Mesenchymal stem cell (in vitro differentiated cells and primary cell): ENCODE measurements around the gene PRDX5.

ENCODE experiments used
- DNase-seq: peaks from one replicate; pipeline ENCODE4 v3.0.0-alpha.2; 2013
- H2AFZ ChIP-seq: one replicate; pipeline ENCODE4 v1.6.1; 2013; ENCODE audit warnings: low read depth, mild to moderate bottlenecking, control low read depth, inconsistent platforms, low read length, moderate library complexity
- H2AK5ac ChIP-seq: 2 replicates; pipeline ENCODE4 v1.6.1; 2013; ENCODE audit warnings: low read length, moderate library complexity, mild to moderate bottlenecking, inconsistent platforms; ENCODE audit not compliant: severe bottlenecking
- H2BK120ac ChIP-seq: one replicate; pipeline ENCODE4 v1.6.1; 2013; ENCODE audit warnings: low read depth, mild to moderate bottlenecking, inconsistent platforms, low read length, moderate library complexity
- H2BK12ac ChIP-seq, 2 experiments: one replicate each; pipeline ENCODE4 v1.6.1; 2013; ENCODE audit warnings: inconsistent platforms in 2 of 2, low read length in 2 of 2, mild to moderate bottlenecking in 2 of 2, moderate library complexity in 2 of 2, control low read depth in 1 of 2
- H2BK15ac ChIP-seq: one replicate; pipeline ENCODE4 v1.6.1; 2013; ENCODE audit warnings: mild to moderate bottlenecking, low read depth, inconsistent platforms; ENCODE audit not compliant: poor library complexity, severe bottlenecking
- H2BK5ac ChIP-seq: 2 replicates; pipeline ENCODE4 v1.6.1; 2013; ENCODE audit warnings: low read depth, mild to moderate bottlenecking, low read length, control low read depth, inconsistent platforms; ENCODE audit not compliant: poor library complexity, severe bottlenecking
- H3K14ac ChIP-seq, 2 experiments: one replicate each; pipeline ENCODE4 v1.6.1; 2013; ENCODE audit warnings: inconsistent platforms in 2 of 2, low read length in 2 of 2, control low read depth in 1 of 2, mild to moderate bottlenecking in 1 of 2, moderate library complexity in 1 of 2
- H3K18ac ChIP-seq, 2 experiments: one replicate each; pipeline ENCODE4 v1.6.1; 2013; ENCODE audit warnings: inconsistent platforms in 2 of 2, low read length in 2 of 2, control low read depth in 1 of 2, low read depth in 1 of 2, mild to moderate bottlenecking in 1 of 2
- H3K23ac ChIP-seq, 2 experiments: one replicate each; pipeline ENCODE4 v1.6.1; 2013; ENCODE audit warnings: inconsistent platforms in 2 of 2, low read length in 2 of 2, mild to moderate bottlenecking in 2 of 2, moderate library complexity in 2 of 2, control low read depth in 1 of 2
- H3K27ac ChIP-seq: 2 replicates; pipeline ENCODE4 v1.5.1; 2013; ENCODE audit warnings: mild to moderate bottlenecking, moderate library complexity, low read length, control low read depth, inconsistent platforms; ENCODE audit not compliant: poor library complexity, severe bottlenecking
- H3K27me3 ChIP-seq, 2 experiments: 2 replicates each; pipeline versions ENCODE4 v1.6.1 to v1.7.0; 2013; ENCODE audit warnings: low read length in 2 of 2, mild to moderate bottlenecking in 2 of 2, moderate library complexity in 2 of 2, control low read depth in 1 of 2, inconsistent platforms in 1 of 2; ENCODE audit not compliant: control insufficient read depth in 1 of 2, insufficient read depth in 1 of 2
- H3K36me3 ChIP-seq, 2 experiments: 2 replicates each; pipeline versions ENCODE4 v1.6.1 to v1.7.0; 2013; ENCODE audit warnings: low read length in 2 of 2, control low read depth in 1 of 2, inconsistent platforms in 1 of 2, low read depth in 1 of 2, mild to moderate bottlenecking in 1 of 2; ENCODE audit not compliant: insufficient read depth in 2 of 2, control insufficient read depth in 1 of 2
- H3K4ac ChIP-seq, 2 experiments: one replicate each; pipeline ENCODE4 v1.6.1; 2013; ENCODE audit warnings: inconsistent platforms in 2 of 2, low read length in 2 of 2, mild to moderate bottlenecking in 2 of 2, moderate library complexity in 2 of 2, control low read depth in 1 of 2, low read depth in 1 of 2
- H3K4me1 ChIP-seq: 2 replicates; pipeline ENCODE4 v1.6.1; 2013; ENCODE audit warnings: low read depth, low read length, control low read depth; ENCODE audit not compliant: control insufficient read depth, insufficient read depth
- H3K4me2 ChIP-seq: 2 replicates; pipeline ENCODE4 v1.6.1; 2013; ENCODE audit warnings: low read length, mild to moderate bottlenecking, inconsistent platforms; ENCODE audit not compliant: poor library complexity, severe bottlenecking
- H3K4me3 ChIP-seq, 2 experiments: 2 replicates each; pipeline versions ENCODE4 v1.5.1 to v1.7.0; 2013; ENCODE audit warnings: low read length in 2 of 2, mild to moderate bottlenecking in 2 of 2, control low read depth in 1 of 2, low read depth in 1 of 2; ENCODE audit not compliant: insufficient read depth in 1 of 2
- H3K79me1 ChIP-seq: replicated peaks from 2 replicates; pipeline ENCODE4 v1.6.1; 2013; ENCODE audit warnings: mild to moderate bottlenecking, control low read depth, low read length, inconsistent platforms; ENCODE audit not compliant: poor library complexity, severe bottlenecking
- H3K9ac ChIP-seq: 2 replicates; pipeline ENCODE4 v1.7.0; 2013; ENCODE audit warnings: mild to moderate bottlenecking, low read length, moderate library complexity
- H3K9me3 ChIP-seq: 2 replicates; pipeline ENCODE4 v1.7.0; 2013; ENCODE audit warnings: mild to moderate bottlenecking, low read length; ENCODE audit not compliant: control insufficient read depth
- H4K8ac ChIP-seq: one replicate; pipeline ENCODE4 v1.6.1; 2013; ENCODE audit warnings: inconsistent platforms, mild to moderate bottlenecking, low read length, moderate library complexity
- H4K91ac ChIP-seq: one replicate; pipeline ENCODE4 v1.6.1; 2013; ENCODE audit warnings: mild to moderate bottlenecking, low read length, inconsistent platforms
- WGBS: methylation state at CpG from one replicate; pipeline ENCODE4 v1.1.7; 2013; ENCODE audit warnings: mixed read lengths; 5-methylcytosine and 5-hydroxymethylcytosine counted together

Gene PRDX5

DNA sequence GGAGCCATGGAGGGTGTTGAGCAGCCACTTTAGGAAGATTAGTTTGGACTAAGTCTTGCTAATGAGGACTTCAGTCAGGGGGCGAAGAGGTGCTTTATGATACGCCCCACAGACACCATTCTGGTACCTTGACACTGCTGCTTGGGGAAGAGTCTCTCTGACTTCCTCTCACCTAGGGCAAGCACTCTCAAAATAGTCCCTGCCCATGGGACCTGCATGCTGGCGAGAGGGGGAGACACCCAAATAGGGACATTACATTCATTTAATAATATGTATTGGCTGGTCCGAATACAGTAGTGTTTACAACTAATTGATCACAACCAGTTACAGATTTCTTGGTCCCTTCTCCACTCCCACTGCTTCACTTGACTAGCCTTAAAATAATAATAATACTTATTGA lies 22.2 kb upstream of the PRDX5 start:
- Histone ChIP-seq H4K91ac (no peak overlapping the region), H3K23ac (no peak overlapping the region), H3K27ac (no peak overlapping the region), H3K79me1 (peaks cover 1% of the 10 kb centered on the region), H3K4me3 (no peak overlapping the region), H3K18ac (no peak overlapping the region), H2BK15ac (no peak overlapping the region), H3K9ac (no peak overlapping the region), H3K4ac (no peak overlapping the region), H3K14ac (no peak overlapping the region), H3K36me3 (peaks cover 0 to 2% of the 10 kb centered on the region in 2 experiments), H4K8ac (no peak overlapping the region), H3K9me3 (no peaks in the 10 kb centered on the region), H2AFZ (no peak overlapping the region), H3K27me3 (peaks cover 85 to 91% of the 10 kb centered on the region in 2 experiments), H3K4me1 (peaks cover 33% of the 10 kb centered on the region), H2BK12ac (no peak overlapping the region), H2BK5ac (no peak overlapping the region), H2BK120ac (no peak overlapping the region), H3K4me2 (no peak overlapping the region), H2AK5ac (no peak overlapping the region)
- 61% methylated on average over 2 of the region's 4 CpGs for WGBS
- no peak for DNase-seq

GRCh38 chr11:64296236-64296635 lies 21.7 kb upstream of the PRDX5 start:
- Histone ChIP-seq H2AK5ac (no peak overlapping the region), H2AFZ (no peak overlapping the region), H2BK12ac (no peak overlapping the region), H3K9me3 (no peaks in the 10 kb centered on the region), H2BK15ac (no peak overlapping the region), H3K9ac (no peak overlapping the region), H3K79me1 (peaks cover 1% of the 10 kb centered on the region), H3K4me2 (no peak overlapping the region), H3K27me3 (peaks cover 82 to 87% of the 10 kb centered on the region in 2 experiments), H3K18ac (no peak overlapping the region), H3K23ac (no peak overlapping the region), H3K4me3 (no peak overlapping the region), H4K91ac (no peak overlapping the region), H3K27ac (no peak overlapping the region), H2BK5ac (no peak overlapping the region), H3K14ac (no peak overlapping the region), H2BK120ac (no peak overlapping the region), H4K8ac (no peak overlapping the region), H3K4me1 (peaks cover 32% of the 10 kb centered on the region), H3K4ac (no peak overlapping the region), H3K36me3 (peaks cover 0 to 1% of the 10 kb centered on the region in 2 experiments)
- no peak for DNase-seq
- WGBS = 22% methylated on average over 1 of the region's 1 CpG

- Histone ChIP-seq H3K23ac (no peak overlapping the region), H4K8ac (no peak overlapping the region), H3K27ac (no peak overlapping the region), H3K9me3 (no peaks in the 10 kb centered on the region), H2BK12ac (no peak overlapping the region), H2BK5ac (no peak overlapping the region), H3K18ac (no peak overlapping the region), H3K4me2 (no peak overlapping the region), H2BK120ac (no peak overlapping the region), H3K4me1 (peaks cover 24% of the 10 kb centered on the region), H2AK5ac (no peak overlapping the region), H2AFZ (no peak overlapping the region), H4K91ac (no peak overlapping the region), H3K79me1 (no peaks in the 10 kb centered on the region), H3K4me3 (no peak overlapping the region), H3K9ac (no peak overlapping the region), H3K4ac (no peak overlapping the region), H3K27me3 (peaks cover 80 to 81% of the 10 kb centered on the region in 2 experiments), H2BK15ac (no peak overlapping the region), H3K36me3 (no peaks in the 10 kb centered on the region), H3K14ac (no peak overlapping the region)
- no peak for DNase-seq
- WGBS = 18% methylated on average over 28 of the region's 34 CpGs
These were observed 20.9 kb upstream of the PRDX5 start for GRCh38 chr11:64296830-64297698.

- Histone ChIP-seq H3K4ac (no peak overlapping the region), H3K4me1 (peaks cover 19% of the 10 kb centered on the region), H2AFZ (no peak overlapping the region), H3K18ac (no peak overlapping the region), H3K79me1 (no peaks in the 10 kb centered on the region), H2AK5ac (no peak overlapping the region), H3K27ac (no peak overlapping the region), H3K9ac (no peak overlapping the region), H3K27me3 (peaks cover 72 to 75% of the 10 kb centered on the region in 2 experiments), H4K8ac (no peak overlapping the region), H3K23ac (peak overlapping the region in 1 of 2 experiments; percentile 43), H4K91ac (no peak overlapping the region), H3K14ac (no peak overlapping the region), H2BK5ac (no peak overlapping the region), H3K4me3 (no peak overlapping the region), H3K36me3 (no peaks in the 10 kb centered on the region), H2BK120ac (no peak overlapping the region), H2BK12ac (no peak overlapping the region), H3K9me3 (no peaks in the 10 kb centered on the region), H3K4me2 (no peak overlapping the region), H2BK15ac (no peak overlapping the region)
- WGBS = 55% methylated on average over 18 of the region's 18 CpGs
- DNase-seq = no peak
These were observed 20.1 kb upstream of the PRDX5 start for GRCh38 chr11:64297699-64298358.
